ENCODE results near the gene SLC35A3. TPM values are rescaled to one million over a fixed set of nuclear protein-coding genes. Genes with fewer than 3 reads are reported as not detected.

The SLC35A3 gene
- total RNA-seq, 1 donor from 2014 or later, result 25.3 TPM

DNA sequence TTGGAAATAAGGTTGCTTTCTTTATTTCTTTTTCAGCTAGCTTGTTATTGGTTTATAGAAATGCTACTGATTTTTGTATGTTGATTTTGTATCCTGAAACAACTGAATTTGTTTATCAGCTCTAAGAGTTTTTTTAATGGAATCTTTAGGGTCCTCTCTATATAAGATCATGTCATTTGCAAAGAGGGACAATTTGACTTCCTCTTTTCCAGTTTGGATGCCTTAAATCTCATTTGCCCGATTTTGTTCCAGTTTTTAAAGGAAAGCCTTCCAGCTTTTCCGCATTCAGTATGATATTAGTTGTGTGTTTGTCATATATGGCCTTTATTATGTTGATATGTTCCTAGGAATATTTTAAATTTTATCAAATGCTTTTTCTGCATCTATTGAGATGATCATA lies 31.7 kb downstream of the SLC35A3 start:
- Histone ChIP-seq H3K27me3 (ENCODE audit: control insufficient read depth, insufficient read depth, low read length) (no peaks in the 10 kb centered on the region), H3K36me3 (ENCODE audit: control insufficient read depth, insufficient read depth, low read length) (no peaks in the 10 kb centered on the region), H3K4me3 (ENCODE audit: low read depth, low read length) (no peak overlapping the region)
- DNase-seq (ENCODE audit: low read depth) (no peak), FAIRE-seq (no peak)
- no peak for TF ChIP-seq CTCF (IDR thresholded peaks at IDR 0.05; ENCODE audit: insufficient read depth, low read length, severe bottlenecking)

DNA sequence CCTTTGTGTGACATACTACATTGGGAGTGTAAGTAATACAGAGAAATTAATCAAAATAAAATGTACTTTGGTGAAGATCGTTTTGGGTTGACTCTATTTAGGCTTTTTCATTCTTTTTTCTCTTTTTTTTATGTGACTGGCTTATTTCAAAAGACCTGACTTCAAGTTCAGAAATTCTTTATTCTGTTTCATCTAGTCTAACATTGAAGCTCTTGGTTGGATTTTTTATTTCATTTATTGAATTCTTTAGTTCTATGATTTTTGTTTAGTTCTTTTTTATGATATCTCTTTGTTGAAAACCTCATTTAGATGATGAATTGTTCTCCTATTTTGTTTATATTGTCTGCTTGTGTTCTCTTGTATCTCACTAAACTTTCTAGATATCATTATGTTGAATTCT lies 35.6 kb downstream of the SLC35A3 start:
- DNase-seq (ENCODE audit: low read depth) (no peak), FAIRE-seq (no peak)
- no peak for TF ChIP-seq CTCF (IDR thresholded peaks at IDR 0.05; ENCODE audit: insufficient read depth, low read length, severe bottlenecking)

DNA sequence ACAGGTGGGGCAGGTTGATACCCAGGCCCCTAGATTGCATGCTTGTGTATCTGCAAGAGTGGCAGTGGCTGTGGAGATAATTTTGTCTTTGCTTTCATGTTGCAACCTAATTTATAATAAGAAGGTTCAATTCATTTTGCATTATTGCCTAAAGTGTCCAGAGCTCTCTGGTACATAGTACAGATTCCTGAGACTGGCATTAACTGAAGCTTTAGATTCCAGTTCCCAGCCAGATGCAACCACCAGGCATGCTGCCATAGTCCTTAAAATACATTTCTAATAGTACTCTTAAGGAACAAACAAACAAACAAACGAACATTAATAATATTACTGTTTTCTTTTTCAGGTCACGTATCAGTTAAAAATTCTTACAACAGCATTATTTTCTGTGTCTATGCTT lies 36.9 kb downstream of the SLC35A3 start:
- H3K4me3 ChIP-seq (ENCODE audit: low read depth, low read length), result no peak overlapping the region
- H3K36me3 ChIP-seq (ENCODE audit: control insufficient read depth, insufficient read depth, low read length), result peaks cover 2% of the 10 kb centered on the region
- FAIRE-seq (no peak), DNase-seq (ENCODE audit: low read depth) (no peak)
- no peak for TF ChIP-seq CTCF (IDR thresholded peaks at IDR 0.05; ENCODE audit: insufficient read depth, low read length, severe bottlenecking)
- no peaks in the 10 kb centered on the region for H3K27me3 ChIP-seq (ENCODE audit: control insufficient read depth, insufficient read depth, low read length)

More for the DNA sequence above, 35.6 kb downstream of the SLC35A3 start:
- Histone ChIP-seq H3K27me3 (ENCODE audit: control insufficient read depth, insufficient read depth, low read length) (no peaks in the 10 kb centered on the region), H3K36me3 (ENCODE audit: control insufficient read depth, insufficient read depth, low read length) (peaks cover 2% of the 10 kb centered on the region), H3K4me3 (ENCODE audit: low read depth, low read length) (no peak overlapping the region)

DNA sequence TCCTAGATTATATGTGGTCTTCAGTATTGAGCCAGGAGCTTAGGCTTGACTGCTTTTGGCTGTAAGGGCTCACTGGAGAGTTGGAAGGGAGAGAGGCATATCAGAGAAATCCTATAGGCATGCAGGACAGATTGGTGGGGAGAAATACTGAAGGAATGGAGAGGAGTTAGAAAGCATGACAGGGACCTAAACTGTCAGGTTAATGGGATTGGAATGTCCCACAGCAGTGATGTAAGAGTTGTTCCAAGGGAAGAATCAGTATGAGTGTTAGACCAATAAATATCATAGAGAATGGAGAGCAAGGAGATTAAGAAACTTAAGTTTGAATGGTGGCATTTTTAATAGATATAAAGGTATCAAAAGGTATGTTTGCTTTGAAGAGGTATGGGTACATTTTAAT lies 39.7 kb downstream of the SLC35A3 start:
- no peak for FAIRE-seq
- DNase-seq (ENCODE audit: low read depth), result peak; percentile 28
- no peak overlapping the region for H3K4me3 ChIP-seq (ENCODE audit: low read depth, low read length)
- peaks cover 2% of the 10 kb centered on the region for H3K36me3 ChIP-seq (ENCODE audit: control insufficient read depth, insufficient read depth, low read length)
- no peak for TF ChIP-seq CTCF (IDR thresholded peaks at IDR 0.05; ENCODE audit: insufficient read depth, low read length, severe bottlenecking)
- H3K27me3 ChIP-seq (ENCODE audit: control insufficient read depth, insufficient read depth, low read length), result no peaks in the 10 kb centered on the region

- no peak for DNase-seq (ENCODE audit: low read depth)
- TF ChIP-seq CTCF (IDR thresholded peaks at IDR 0.05; ENCODE audit: insufficient read depth, low read length, severe bottlenecking), result no peak
- Histone ChIP-seq H3K36me3 (ENCODE audit: control insufficient read depth, insufficient read depth, low read length) (peaks cover 2% of the 10 kb centered on the region), H3K4me3 (ENCODE audit: low read depth, low read length) (no peak overlapping the region), H3K27me3 (ENCODE audit: control insufficient read depth, insufficient read depth, low read length) (no peaks in the 10 kb centered on the region)
- no peak for FAIRE-seq
These were observed 41.0 kb downstream of the SLC35A3 start for GRCh38 chr1:100010804-100011203.

- FAIRE-seq, result no peak
These were observed 49.4 kb downstream of the SLC35A3 start for GRCh38 chr1:100019220-100019619.

More at GRCh38 chr1:100019220-100019619, 49.4 kb downstream of the SLC35A3 start:
- DNase-seq (ENCODE audit: low read depth), result no peak
- no peaks in the 10 kb centered on the region for H3K27me3 ChIP-seq (ENCODE audit: control insufficient read depth, insufficient read depth, low read length)
- TF ChIP-seq CTCF (IDR thresholded peaks at IDR 0.05; ENCODE audit: insufficient read depth, low read length, severe bottlenecking), result no peak
- no peaks in the 10 kb centered on the region for H3K36me3 ChIP-seq (ENCODE audit: control insufficient read depth, insufficient read depth, low read length)
- H3K4me3 ChIP-seq (ENCODE audit: low read depth, low read length), result no peak overlapping the region

Measured in bronchial epithelial cell (primary cell).